Measurements from ENCODE around the gene COL5A3.
"Not testable (repeated sequence)": the region's sequence is repeated elsewhere in the genome, so short reads cannot be mapped to it uniquely, and the experiment has no call there.

Gene COL5A3

DNA sequence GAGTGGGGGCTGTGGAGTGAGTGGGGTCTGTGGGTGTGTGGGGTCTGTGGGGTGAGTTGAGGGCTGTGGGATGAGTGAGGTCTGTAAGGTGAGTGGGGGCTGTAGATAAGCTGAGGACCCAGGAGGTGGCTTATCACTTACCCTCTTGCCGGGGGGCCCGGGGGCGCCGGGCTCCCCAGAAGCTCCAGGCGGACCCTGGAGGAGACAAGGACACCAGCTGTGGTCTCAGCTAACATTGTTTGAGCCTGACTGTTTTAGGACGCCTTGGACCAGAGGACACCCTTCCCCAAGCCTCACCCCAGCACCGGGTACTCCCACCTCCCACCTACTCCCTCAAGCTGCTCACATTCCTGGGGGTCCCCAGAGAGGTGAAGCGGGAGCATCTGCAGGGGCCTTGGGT, 39.8 kb downstream of the COL5A3 start:
- no peak for DNase-seq

DNA sequence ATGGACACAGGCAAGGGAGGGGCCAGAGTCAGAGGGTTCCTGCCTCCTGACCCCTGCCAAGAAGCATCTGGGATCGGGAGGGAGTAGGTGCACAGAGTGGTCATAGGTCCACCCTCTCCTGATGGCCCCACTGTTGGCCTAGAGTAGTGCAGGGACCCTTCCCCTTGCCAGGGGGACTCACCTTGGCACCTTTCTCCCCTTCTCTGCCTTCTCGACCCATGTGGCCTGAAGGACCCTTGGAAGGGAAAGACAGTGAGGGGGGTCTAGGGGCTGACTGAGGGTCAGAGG, 40.7 kb downstream of the COL5A3 start:
- DNase-seq, result no peak

GRCh38 chr19:9968820-9969687, 41.2 kb downstream of the COL5A3 start:
- no peak for DNase-seq

DNA sequence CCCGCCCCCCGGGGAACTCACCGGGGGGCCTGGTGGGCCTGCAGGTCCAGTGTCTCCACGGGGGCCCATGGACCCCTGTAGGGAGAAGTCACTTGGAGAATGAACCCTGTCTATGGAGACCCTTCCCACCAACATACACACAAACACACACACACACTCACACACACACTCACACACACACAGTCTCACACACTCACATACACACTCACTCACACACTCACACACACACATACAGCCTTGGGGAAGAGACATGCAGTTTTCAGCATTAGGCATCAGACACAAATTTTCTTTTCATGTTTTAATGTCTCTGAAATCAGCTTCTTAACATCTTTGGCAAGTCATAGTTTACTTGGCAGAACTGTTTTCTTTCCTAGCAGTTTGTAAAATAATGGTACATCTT, 43.0 kb downstream of the COL5A3 start:
- no peak for DNase-seq

DNA sequence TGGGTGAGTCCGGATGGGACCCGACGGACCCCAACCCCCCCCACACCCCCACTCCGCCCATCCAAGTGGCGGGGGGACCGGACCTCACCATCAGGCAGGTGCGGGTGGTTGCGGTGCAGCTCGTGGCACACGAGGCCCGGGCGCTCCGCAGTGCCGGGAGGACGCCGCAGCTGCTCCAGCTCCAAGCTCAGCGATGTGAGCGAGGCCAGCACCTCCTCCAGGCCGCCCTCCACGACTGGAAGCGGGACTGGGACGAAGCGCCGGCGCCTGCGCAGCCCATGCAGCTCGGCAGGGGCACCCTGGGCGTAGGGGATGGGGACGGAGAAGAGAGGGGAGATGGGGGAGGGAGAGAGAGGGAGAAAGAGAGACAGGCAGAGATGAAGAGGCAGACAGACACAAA, 43.9 kb downstream of the COL5A3 start:
- DNase-seq, result no peak

GRCh38 chr19:9966024-9966423, 44.3 kb downstream of the COL5A3 start:
- DNase-seq, result no peak

- DNase-seq, result no peak
These were observed 47.5 kb downstream of the COL5A3 start for GRCh38 chr19:9962623-9963290.

GRCh38 chr19:9961103-9961502, 49.2 kb downstream of the COL5A3 start:
- no peak for DNase-seq

DNA sequence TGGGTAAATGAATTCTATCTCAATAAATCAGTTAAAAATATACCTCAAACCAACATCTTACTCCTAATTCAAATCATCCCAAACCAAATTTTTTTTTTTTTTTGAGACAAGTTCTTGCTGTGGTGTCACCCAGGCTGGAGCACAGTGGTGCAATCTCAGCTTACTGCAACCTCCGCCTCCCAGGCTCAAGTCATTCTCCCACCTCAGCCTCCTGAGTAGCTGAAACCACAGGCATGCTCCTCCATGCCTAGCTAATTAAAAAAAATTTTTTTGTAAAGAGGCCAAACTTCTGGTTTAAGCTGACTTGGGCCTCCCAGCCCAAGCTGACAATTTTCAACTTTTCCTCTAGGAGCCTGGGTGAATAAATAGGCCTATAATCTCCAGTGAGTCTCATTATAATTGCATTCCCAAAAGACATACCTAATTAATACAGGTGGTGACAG, 51.9 kb downstream of the COL5A3 start:
- no peak for DNase-seq

DNA sequence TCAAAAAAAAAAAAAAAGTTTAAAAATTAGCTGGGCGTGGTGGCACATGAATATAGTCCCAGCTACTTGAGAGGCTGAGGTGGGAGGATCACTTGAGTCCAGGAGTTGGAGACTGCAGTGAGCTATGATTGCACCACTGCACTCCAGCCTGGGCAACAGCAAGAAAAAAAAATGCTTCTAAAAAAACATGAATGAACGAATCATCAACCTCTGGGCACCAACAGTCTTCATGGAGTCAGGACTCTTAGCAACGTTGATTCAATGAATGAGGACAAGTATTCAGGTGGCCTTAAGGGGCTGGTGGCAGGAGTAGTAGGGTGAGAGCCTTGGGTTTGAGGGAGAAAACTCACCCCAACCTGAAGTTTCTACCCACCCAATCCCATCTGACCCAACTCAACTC, 53.3 kb downstream of the COL5A3 start:
- DNase-seq, result no peak

GRCh38 chr19:9953802-9954542, 56.3 kb downstream of the COL5A3 start:
- no peak for DNase-seq

DNA sequence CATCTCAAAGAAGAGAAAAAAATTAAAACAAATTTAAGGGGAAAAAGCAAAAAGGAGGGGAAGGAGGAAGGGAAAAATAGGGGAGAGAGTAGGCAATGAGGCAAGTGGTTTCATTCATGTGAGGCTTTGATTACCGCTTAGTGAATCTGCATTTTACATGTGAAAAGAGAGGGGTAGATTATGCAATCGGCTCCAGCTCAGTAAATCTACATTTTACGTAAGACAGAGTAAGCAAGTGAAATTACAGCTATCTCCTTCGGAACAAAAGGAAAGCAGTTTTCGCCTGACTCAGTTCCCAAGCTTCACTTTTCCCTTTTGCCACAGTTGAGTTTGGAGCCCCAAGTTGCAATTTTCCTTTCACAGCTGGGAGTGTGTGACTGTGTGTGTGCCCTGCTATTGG, 58.0 kb downstream of the COL5A3 start:
- DNase-seq, result no peak

DNA sequence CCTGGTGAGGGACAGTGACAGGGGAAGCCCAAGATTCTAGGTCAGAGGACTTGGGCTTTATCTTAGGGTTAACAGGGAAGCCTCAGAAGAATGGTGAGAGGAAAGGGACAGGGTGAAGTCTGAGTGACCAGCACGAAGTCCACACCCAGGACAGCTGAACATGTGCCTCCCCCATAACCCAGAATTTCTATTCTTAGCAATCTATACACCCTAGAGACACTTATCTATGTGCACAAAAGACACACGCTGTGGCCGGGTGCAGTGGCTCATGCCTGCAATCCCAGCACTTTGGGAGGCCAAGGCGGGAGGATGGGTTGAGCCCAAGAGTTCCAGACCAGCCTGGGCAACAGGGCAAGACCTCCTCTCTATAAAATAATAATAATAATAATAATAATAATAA, 62.9 kb downstream of the COL5A3 start:
- DNase-seq, result no peak

GRCh38 chr19:9946528-9947125, 63.7 kb downstream of the COL5A3 start:
- not testable (repeated sequence) for DNase-seq

DNA sequence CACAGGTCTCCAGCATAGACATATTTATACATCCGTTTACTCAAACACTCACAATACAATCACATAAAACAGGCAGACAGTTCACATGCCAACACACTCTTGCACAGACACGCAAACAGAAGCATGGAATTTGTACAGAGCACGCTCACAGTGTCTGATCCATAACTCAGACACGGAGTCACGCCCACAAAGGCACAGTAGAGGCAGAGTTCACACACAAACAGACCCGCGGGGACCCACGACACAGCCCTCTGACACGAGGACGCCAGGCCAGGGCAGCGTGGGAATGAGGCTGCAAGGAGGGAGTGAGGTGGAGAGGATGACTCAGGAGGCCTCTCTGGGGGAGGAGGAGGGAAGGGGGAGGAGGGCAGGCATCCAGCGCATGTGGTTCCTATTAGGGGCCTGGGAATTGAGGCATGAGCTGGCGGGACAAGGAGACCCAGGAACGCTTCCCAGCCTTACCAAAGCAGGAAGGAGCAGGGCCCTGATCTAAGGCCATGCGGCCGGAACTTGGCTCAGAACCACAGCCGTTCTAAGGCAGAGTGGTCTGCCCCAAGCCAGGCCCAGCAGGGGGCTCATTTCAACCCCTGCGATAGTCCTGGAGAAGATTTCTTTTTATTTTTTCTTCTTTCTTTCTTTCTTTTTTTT, 64.9 kb downstream of the COL5A3 start:
- no peak for DNase-seq

GRCh38 chr19:9943744-9944143, 66.6 kb downstream of the COL5A3 start:
- no peak for DNase-seq

DNA sequence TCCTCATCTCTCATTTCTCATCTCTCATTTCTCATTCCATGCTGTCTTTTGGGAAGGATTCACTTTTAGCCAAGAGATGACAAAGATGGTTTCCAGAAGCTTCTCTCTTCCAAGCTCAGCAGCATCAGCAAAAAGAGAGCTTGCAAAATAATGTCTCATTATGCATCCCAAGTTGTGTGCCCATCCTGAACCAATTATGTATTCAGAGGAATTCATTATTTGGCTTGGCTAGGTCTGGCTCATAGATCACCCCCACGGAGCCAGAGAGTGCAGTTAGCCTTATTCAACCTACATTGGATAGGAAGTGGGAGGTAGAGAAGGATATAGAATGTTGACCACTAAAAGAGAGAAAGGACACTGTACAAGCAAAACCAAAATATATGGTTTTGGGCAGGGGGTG, 68.6 kb downstream of the COL5A3 start:
- no peak for DNase-seq

DNA sequence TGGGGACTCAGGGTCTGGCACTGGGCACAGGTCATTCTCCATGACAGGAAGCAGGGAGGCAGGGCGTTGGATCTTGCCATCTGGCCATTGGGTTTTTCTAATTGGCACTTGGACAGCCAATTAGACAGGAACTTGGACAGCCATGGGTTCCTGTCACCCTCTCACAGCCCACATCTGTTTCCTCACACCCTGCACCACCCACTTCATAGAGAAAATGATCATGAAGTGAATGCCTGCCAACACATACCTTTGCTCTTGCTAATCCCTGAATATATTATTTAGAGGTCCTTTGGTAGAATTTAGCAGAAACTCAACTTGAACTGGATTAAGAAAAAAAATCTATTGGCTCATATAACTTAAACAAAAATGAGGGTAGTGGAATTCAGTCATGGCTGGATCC, 69.1 kb downstream of the COL5A3 start:
- no peak for DNase-seq

DNA sequence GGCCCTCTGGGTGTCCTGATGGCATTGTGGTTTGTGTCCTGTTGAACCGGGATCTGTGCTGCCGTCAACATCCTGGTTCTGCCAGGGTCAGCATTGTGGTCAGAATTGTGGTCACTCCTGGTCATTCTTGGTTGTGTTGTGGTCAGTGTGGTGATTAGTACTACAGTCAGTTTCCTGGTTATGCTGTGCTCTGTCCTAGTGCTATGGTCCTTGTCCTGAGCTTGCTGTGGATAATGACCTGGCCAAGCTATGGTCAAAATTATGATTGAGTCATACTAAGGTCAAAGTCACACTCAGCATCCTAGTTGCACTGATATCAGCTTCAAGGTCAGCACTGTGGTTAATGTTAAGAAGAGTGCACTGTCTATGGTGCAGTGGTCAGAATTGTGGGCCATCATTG, 69.5 kb downstream of the COL5A3 start:
- no peak for DNase-seq

- no peak for DNase-seq
These were observed 70.9 kb downstream of the COL5A3 start for GRCh38 chr19:9939301-9939913.

DNA sequence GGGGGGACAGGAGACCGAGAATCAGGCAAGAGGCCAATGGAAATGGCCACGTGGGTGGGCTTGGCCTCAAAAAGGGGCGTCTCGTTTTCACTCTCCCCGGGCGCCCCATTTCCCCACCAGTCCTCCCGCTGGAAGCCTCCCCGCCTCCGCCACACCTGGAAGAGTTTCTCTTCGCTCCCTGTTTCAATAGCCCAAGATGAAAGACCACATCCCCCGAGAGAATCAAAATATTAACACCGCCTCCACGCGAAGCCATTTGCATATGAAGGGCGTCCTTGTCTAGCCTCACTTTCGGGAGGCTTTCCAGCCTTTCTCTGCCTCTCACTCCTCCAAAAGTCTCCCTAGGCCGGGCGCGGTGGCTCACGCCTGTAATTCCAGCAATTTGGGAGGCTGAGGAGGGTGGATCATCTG, 73.3 kb downstream of the COL5A3 start:
- DNase-seq, result no peak

DNA sequence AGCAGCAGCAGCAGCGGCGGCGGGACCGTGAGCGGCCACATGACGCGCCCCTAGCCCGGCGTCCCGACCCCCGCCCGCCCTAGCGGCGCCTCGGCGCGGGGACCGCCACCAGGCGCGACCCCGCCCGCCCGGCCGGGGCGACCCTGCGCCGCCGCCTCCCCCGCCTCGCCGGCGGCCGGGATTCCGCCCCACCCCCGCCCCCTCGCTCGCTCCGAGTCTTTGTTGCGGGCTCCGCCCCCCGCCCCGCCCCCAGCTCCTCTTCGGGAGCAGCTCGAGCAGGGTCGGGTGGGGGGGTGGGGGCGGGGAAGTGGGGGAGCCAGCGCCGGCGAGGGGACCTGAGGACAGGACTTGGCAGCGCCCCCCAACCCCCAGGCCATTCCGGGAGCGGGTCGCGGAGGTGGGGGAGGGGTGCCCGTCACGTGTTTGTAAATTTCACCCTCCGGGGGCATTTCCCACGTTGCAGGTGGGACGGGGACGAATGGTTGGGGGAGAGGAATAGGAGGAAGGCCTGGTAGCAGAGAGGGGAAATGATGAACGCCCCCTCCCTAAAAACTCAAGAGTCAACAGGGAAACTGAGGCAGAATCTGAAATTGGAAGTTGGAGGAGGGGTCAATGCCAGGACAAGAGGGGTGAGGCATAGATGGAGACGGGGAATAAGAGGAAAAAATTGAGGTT, 73.8 kb downstream of the COL5A3 start, which contains the start of gene OLFM2:
TSS of gene OLFM2 (minus strand) at position 190 of the 675 bp plus-strand sequence. CDS start at position 41, 149 bp downstream.
- DNase-seq, result peak; percentile 68
